NCI-H2227 (cell line): Measurements from ENCODE around the gene SMYD4.
A peak's percentile ranks its signal among the peaks of the same experiment; 100 is the strongest.
"Not testable (repeated sequence)": the region's sequence is repeated elsewhere in the genome, so short reads cannot be mapped to it uniquely, and the experiment has no call there.

ENCODE experiments used
- DNase-seq: peaks from one replicate; lab custom pipeline; 2025; ENCODE audit not compliant: unreplicated experiment; lab: John Stamatoyannopoulos, UW

SMYD4 gene

DNA sequence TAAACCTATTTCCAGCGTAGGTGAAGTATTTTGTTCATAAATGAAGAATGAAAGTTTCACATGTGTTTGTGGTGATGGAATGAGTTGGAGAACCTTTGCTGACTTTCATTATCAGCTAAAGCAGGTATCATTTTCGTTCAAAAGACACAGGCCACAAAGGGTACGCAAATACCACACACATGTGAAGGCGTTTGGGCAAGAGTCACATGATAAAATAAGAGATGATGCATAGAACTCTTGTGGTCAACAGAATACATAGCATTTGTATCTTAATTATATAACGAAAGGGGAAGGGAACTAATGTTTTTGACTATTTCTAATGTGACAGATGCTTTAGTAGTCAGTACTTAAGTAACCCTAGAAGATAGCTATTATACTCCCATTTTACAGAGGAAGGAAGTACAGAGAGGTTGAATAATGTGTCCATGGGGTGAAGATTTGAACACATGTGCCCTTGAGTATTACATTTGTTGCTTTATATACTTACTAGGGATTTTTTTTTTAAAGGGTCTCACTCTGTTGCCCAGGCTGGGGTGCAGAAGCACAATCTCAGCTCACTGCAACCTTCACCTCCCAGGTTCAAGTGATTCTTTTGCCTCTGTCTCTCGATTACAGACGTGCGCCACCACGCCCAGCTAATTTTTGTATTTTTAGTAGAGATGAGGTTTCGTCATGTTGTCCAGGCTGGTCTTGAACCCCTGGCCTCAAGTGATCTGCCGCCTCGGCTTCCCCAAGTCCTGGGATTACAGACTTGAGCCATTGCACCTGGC lies 4.9 kb upstream of the SMYD4 start:
- no peak for DNase-seq

DNA sequence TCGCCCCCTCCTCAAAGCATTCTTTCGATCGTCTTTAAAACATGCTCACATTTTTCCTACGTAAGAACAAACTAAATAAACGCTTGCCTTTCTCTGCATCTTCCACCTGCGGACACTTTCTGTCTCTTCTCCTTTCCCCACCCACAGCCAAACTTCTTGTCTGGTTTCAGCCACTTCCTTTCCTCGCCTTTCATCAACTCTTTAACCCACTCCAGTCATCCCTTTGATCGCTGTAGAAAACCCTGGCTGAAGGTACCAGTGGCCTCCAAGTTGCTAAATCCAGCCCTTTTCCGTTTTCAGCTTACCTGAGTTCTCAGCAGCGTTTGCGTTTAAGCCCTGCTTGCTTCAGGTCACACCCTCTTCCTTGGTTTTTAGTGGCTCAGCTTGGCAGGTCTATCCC lies 586 bp upstream of the SMYD4 start:
- peak; percentile 9 for DNase-seq

DNA sequence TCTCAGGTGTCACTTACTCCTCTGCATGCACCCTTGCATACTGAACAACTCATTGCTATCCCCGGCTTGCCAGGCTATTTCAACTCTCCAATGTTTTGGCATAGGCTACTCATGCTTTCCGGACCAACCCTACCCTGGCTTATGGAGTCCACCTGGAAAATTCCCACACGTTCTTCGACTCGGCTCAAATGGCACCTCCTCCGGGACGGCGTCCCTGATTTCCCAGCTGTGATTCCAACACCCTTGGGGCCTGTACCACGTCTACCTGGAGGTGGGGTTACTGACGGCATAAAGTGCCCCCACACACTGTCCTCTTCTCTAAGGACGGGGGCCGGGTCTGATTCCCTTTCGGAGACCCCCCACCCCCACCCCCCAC lies 498 bp downstream of the SMYD4 start:
- DNase-seq, result no peak

DNA sequence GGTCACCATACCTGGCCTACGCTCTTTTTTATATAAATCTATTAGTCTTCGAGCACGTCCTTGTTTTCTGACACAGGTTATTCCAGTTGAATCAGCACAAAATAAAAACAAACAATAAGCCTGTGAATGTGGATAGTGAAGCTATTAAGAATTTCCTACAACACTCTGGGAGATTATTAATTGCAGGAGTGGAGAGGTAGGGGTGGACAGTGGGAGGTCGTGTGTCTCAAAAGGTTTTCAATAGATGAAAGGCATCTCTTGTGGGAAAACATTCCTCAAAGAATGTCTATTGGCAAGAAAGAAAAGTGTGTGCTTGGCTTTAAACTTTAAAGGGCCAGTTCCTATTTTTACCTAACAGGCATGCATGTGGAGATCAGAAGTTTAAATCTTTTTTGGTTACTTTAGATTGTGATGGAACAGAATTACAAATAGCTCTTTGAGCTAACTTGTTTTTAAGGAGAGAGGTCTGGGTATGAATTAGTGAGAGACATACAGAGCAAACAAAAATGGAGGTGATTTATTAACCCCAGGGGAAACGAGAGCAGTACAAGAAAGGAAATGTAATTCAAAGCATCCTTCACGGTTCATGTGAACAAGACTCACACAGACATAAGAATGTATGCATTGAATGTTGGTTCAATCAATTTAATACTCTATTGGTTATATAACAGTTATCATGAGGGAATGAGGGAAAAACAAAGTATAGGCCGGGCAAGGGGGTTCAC lies 9.0 kb downstream of the SMYD4 start:
- no peak for DNase-seq

DNA sequence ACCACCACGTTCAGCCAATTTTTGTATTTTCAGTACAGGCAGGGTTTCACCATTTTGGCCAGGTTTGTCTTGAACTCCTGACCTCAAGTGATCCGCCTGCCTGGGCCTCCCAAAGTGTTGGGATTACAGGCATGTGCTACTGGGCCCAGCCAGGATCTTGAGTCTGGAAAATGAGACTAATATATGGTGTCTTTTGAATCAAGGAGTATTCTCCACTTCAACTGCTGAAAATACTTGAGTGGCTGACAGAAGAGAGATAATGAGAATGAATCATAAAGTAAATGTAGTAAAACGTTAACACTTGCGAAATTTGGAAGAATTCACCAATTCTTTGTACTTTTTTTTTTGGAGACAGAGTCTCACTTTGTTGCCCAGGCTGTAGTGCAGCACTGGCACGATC lies 16.6 kb downstream of the SMYD4 start:
- DNase-seq, result no peak

DNA sequence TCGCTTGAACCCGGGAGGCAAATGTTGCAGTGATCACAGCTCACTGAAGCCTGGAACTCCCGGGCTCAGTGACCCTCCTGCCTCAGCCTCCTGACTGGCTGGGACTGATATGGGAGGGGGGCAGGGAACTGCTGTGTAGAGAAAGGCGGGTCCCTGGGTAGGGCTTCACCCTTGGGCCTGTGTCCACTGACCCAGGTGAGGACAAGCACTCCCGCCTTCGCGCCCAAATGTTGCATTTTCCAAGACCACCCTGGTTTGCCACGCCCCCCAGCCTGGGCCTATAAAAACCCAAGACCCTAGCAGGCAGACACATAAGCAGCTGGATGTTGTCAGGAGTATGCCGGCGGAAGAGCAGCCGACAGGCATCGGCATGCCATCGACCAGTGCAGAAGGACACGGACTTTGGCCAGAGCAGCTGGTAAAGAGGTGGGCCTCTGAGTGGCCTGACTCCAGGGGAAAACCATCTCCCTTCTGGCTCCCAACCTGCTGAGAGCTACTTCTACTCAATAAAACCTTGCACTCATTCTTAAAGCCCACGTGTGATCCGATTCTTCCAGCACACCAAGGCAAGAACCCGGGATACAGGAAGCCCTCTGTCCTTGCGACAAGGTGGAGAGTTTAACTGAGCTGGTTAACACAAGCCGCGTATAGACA lies 19.1 kb downstream of the SMYD4 start:
- DNase-seq, result no peak

DNA sequence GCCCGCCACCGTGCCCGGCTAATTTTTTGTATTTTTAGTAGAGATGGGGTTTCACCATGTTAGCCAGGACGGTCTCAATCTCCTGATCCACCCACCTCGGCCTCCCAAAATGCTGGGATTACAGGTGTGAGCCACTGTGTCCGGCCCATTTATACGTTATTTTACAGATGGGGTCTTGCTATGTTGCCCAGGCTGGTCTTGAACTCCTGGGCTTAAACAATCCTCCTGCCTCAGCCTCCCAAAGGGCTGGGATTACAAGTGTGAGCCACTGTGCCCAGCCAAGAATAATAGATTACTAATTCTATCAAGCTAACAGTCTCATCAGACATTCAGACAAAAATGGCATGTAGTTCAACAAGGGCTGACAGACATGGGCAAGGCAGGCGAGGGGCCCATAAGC lies 19.9 kb downstream of the SMYD4 start:
- DNase-seq, result not testable (repeated sequence)

DNA sequence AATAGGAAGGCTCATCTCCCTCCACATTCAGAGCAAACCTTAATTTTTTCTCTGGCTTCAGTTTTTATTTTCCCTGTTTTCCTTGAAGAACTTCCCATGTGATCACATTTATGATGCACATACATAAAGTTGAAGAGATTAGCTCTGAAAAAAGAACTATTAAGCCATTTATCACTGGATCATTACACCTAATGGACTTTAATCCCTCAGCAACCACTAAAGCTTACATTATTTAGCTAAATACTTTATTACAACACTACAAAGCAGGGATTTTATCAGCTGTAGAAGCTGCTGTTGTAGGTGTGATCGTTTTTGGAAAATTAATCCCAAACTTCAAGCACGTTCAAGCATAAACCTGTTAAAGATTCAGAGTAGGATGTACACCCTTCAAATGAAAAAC lies 21.1 kb downstream of the SMYD4 start:
- DNase-seq, result no peak

DNA sequence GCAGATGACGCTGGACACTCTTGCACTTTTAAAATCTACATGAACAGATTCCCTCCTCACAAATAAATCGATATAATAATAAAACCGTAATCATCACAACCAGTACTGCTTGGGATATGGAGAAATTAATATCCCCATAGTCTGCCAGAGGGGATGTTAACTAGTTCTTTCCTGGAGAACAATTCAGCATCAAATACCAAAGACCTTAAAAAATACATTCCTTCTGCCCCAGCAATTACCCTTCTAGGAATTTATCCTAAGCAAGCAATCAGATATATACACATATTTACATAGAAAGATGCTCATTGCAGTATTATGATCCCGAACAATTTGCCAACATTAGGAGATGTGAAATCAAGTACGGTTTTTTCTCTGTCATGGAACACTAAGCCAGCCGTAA lies 21.8 kb downstream of the SMYD4 start:
- no peak for DNase-seq

DNA sequence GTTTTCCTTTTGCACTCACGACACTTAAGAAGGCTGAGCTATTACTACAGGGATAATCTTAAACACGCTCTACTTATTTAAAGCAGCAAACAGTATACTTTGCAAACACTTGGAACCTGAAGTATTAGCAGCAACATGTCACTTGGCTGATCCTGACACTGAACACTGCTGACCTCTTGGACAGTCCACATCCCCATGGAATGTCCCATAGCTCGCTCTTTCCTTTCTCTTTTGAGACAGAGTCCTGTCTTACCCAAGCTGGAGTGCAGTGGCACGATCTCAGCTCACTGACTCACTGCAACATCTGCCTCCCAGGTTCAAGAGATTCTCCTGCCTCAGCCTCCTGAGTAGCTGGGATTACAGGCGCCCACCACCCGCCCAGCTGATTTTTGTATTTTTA lies 26.4 kb downstream of the SMYD4 start:
- no peak for DNase-seq

DNA sequence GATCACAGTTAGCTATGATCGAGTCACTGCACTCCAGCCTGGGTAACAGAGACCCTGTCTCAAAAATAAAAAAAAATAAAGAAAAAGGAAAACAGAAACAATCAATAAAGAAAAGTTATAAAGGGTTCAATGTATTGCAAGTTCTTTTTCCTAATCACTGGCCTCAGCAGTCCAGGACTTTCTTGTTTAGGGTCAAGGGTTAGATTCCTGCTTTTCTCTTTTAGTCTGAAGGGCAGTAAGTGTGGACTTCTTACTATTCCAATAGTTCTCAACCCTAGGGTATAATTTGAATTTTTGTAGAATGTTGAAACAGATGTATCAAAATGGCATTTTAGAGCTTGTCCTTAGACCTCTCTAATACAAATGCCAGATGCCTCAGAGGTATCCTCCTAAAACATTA lies 27.3 kb downstream of the SMYD4 start:
- DNase-seq, result no peak

DNA sequence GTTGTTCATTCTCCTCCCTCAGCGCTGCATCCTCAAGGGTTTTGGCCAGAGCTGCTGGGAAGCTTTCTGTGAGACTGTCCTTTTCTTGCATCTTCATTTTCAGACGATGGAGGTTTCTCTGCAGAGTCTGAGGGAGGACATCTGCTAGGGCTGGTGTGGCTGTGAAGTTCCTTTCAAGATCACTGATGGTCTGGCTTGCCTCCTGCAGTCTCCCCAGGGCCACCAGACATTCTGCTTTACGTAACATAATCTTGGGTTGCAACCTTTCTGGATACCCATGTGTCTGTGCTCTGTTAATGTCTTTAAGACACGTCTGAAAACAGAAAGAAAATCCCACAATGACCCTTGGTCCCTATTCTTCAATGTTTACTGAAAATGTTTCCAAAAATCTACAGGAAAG lies 29.0 kb downstream of the SMYD4 start:
- DNase-seq, result no peak

DNA sequence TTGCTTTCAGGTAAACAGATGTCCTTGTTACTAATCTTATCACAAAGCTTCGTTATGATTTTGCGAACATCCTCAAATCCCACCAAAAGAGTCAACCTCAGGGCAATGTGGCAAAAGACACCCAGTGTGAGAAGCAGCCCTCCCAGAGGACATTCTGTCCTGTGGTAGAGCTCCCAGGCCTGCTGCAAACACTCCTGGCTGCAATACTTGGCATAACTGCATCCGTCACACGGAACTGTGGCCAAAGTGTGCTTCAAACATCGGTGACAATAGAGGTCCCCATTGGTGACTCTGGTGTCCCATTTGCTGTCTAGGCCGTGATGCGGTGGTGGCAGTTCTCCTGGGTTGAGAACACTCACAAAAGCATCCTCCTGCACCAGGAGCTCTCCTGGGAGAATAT lies 29.5 kb downstream of the SMYD4 start:
- no peak for DNase-seq

DNA sequence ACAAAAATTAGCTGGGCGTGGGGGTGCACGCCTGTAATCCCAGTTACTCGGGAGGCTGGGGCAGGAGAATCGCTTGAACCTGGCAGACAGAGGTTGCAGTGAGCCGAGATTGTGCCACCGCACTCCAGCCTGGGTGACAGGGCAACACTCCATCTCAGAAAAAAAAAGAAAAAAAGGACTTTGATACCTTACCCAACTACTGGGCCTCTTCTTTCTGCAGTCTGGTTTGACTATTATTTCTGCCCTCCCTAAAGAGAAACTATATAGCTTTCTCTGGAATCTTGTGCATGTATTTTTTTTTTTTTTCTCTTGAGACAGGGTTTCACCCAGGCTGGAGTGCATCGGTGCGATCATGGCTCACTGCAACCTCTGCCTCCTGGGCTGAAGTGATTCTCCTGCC lies 31.9 kb downstream of the SMYD4 start:
- not testable (repeated sequence) for DNase-seq

DNA sequence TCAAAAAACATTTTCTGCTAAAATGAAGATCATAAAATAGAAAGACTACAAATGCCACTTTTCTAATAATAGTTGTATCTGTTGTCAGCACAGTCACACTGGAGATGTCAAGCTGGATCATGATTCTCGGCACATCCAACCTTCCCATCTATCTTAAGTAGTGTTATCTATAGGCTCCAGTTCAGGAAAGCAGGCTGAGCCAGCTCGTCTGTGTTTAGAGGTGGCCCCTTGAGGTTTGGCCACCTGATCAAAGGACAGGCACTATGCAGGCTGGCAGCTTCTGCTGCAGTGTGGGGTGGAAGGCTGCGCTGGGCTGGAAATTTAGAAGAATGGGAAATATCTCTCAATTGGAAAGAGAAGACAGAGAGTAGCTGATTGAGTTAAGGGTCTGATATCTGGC lies 32.4 kb downstream of the SMYD4 start:
- DNase-seq, result no peak

DNA sequence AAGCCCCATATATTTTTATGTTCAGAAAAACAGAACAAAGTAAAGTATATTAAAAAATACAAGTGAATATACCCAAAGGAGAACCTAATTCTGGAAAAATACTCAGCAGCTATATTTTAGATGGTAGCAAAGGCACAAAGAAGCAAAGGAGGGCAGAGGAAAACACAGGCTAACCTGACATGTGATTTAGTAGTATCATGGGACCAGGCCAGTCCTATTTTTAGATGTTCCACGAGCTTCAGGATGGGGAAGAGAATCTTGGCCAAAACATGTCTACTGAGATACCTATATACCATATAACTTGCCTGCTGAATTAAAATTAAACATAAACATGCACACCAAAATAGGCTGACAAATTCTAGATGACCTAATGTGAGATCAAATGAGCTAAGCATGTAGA lies 32.9 kb downstream of the SMYD4 start:
- no peak for DNase-seq

DNA sequence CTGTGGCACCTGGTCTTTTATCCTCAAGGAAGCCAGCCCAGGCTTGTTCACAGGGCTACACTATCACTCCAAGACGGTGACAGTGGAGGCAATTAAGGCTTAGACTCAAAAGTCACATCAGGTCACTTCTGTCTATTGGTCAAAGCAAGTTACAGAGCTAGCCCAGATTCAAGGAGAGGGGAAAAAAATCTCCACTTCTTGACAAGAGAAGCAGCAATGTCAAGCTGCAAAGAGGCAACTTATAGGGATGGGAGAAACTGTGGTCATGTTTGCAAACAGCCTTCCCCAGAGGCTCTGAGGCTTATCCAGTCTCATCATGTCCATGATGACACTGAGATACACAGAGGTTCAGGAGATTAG lies 36.3 kb downstream of the SMYD4 start:
- no peak for DNase-seq

DNA sequence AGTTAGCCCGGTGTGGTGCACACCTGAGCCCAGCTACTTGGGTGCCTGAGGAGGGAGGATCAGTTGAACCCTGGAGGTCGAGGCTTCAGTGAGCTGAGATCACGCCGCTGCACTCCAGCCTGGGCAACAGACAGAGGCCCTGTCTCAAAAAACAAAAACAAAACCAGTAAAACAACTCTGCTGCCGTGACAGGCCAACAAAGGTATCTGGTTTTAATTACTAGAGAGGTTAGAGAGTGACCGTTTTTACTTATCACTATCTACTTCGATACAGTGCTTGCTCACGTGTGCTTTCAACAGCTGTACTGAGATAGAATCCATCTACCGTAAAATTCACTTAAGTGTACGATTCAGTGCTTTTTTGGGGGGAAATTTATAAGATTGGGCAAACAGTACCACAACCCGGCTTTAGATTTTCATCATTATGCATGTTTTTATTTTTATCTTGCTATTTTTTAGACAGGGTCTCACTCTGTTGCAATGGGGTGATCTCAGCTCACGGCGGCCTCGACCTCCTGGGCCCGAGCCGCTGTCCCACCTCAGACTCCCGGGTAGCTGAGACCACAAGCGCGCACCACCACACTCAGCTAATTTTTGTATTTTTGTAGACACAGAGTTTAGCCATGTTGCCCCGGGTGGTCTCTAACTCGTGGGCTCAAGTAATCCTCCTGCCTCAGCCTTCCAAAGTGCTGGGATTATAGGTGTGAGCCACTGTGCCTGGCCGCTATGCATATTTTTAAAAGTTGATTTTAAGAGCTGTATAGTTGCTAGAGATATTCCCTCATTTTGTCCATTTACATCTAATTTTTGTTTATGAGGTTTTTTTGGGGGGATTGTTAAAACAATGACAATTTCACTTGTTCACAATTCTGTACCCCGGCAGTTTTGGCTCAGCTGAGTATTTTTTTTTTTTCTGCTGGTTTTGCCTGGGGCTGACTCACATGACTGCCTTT lies 36.9 kb downstream of the SMYD4 start:
- no peak for DNase-seq

DNA sequence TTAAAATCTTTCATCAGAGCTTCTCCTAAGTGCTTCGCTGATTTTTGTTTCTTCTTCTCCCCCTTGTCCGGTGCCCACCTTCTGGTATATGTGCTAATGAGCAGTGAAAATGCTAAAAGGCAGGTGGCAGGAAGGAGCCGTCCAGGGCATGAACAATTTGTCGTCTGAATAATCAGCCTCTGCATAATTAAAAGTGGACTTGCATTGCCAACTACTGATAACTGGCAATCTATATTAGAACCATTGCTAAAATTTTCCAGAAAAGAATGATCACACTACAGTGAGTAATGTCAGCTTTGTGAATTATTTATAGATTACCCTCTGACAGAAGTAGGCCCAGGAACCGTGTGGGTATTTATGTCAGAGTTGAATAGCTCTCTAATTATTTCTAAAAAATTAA lies 39.8 kb downstream of the SMYD4 start:
- DNase-seq, result no peak

DNA sequence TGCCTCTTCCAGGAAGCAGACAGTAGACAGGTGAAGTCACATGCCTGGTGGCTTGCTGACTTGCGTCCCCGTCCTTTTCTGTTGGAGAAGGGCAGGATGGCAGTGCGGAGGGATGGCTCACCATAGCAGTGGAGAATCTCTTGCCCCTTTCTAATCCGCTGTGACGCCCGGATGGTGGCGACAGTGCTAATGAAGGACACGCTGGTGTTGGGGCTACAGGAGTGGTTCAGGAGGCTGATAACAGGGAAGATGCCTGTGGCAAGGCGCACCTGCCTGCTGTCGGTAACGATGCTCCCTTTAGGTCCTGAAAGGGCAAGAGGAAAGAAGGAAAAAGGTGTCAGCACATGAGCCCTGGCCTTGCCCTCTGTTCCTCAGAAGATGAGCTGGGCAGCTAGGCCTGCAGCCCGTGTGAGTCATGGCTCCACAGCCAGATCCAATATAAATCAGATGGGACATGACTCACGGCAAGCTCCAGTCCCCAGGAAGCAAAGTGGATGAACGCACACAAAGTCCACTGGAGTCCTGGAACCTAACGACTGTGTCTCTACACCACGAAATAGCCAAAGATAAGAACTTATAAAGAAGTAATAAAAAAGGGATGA lies 42.3 kb downstream of the SMYD4 start:
- DNase-seq, result no peak

DNA sequence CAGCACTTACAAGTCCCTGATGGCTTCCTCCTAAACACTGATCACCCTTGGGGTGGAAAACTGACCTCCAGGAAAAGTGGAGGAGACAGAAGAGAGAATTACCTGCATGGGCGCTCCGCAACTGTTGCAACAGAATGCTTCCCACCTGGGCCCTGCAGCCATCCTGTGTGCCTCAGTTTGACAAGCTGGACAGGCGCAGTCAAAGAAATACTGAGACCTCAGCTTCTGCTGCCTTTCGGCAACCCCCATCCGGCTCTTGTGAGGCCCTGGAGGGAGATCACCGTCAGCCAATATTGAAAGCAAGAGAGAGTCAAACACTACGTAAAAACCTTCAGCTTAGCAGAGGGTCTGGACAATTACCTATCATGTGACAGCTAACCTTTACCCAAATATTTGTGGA lies 43.0 kb downstream of the SMYD4 start:
- DNase-seq, result no peak
